ENCODE results near the gene FAM131B. TPM values are rescaled to one million over a fixed set of nuclear protein-coding genes. Genes with fewer than 3 reads are reported as not detected.

Gene FAM131B
- polyA plus RNA-seq, 1 donor from 2014 or later = 0.38 TPM

GRCh38 chr7:143346018-143346417, 16.5 kb downstream of the FAM131B start:
- no peak overlapping the region for H3K4me3 Mint-ChIP-seq
- no peak overlapping the region for H3K27ac Mint-ChIP-seq
- peaks cover 6 to 7% (median 6%) of the 10 kb centered on the region in 3 donors for H3K4me1 Mint-ChIP-seq
- no peaks in the 10 kb centered on the region for H3K36me3 Mint-ChIP-seq
- H3K27me3 Mint-ChIP-seq = peaks cover 16% of the 10 kb centered on the region
- no peaks in the 10 kb centered on the region for H3K9me3 Mint-ChIP-seq

- H3K27ac Mint-ChIP-seq = no peak overlapping the region
- no peaks in the 10 kb centered on the region for H3K36me3 Mint-ChIP-seq
- peaks cover 6 to 7% (median 6%) of the 10 kb centered on the region in 3 donors for H3K4me1 Mint-ChIP-seq
- H3K4me3 Mint-ChIP-seq = peak overlapping the region; percentile 31 to 92 (median 73)
- no peaks in the 10 kb centered on the region for H3K9me3 Mint-ChIP-seq
- peaks cover 16% of the 10 kb centered on the region for H3K27me3 Mint-ChIP-seq
These were observed 17.0 kb downstream of the FAM131B start for GRCh38 chr7:143345428-143345900.

- peaks cover 6 to 7% (median 6%) of the 10 kb centered on the region in 3 donors for H3K4me1 Mint-ChIP-seq
- peaks cover 21% of the 10 kb centered on the region for H3K27me3 Mint-ChIP-seq
- H3K4me3 Mint-ChIP-seq = no peak overlapping the region
- H3K9me3 Mint-ChIP-seq = no peaks in the 10 kb centered on the region
- no peaks in the 10 kb centered on the region for H3K36me3 Mint-ChIP-seq
- H3K27ac Mint-ChIP-seq = no peak overlapping the region
These were observed 18.9 kb downstream of the FAM131B start for GRCh38 chr7:143343596-143343995.

- peaks cover 21% of the 10 kb centered on the region for H3K27me3 Mint-ChIP-seq
- H3K4me3 Mint-ChIP-seq = peak overlapping the region in 1 of 4 donors; percentile 36
- H3K4me1 Mint-ChIP-seq = peaks cover 6 to 11% (median 6%) of the 10 kb centered on the region in 3 donors
- no peak overlapping the region for H3K27ac Mint-ChIP-seq
- H3K9me3 Mint-ChIP-seq = no peaks in the 10 kb centered on the region
- H3K36me3 Mint-ChIP-seq = no peaks in the 10 kb centered on the region
These were observed 20.7 kb downstream of the FAM131B start for GRCh38 chr7:143341842-143342241.

GRCh38 chr7:143337216-143337615, 25.3 kb downstream of the FAM131B start:
- Mint-ChIP-seq H3K36me3 (no peaks in the 10 kb centered on the region), H3K27me3 (peaks cover 13% of the 10 kb centered on the region), H3K4me1 (peaks cover 3 to 6% (median 4%) of the 10 kb centered on the region in 3 donors), H3K27ac (peak overlapping the region in 1 of 3 donors; percentile 39), H3K4me3 (no peak overlapping the region), H3K9me3 (no peaks in the 10 kb centered on the region)

GRCh38 chr7:143334244-143334643, 28.3 kb downstream of the FAM131B start:
- Mint-ChIP-seq H3K36me3 (no peaks in the 10 kb centered on the region), H3K4me1 (peaks cover 3 to 8% (median 5%) of the 10 kb centered on the region in 3 donors), H3K27me3 (peaks cover 7% of the 10 kb centered on the region), H3K9me3 (no peaks in the 10 kb centered on the region), H3K27ac (no peak overlapping the region), H3K4me3 (no peak overlapping the region)

- H3K4me1 Mint-ChIP-seq = peaks cover 13 to 22% (median 13%) of the 10 kb centered on the region in 3 donors
- H3K9me3 Mint-ChIP-seq = no peaks in the 10 kb centered on the region
- H3K27me3 Mint-ChIP-seq = peaks cover 3% of the 10 kb centered on the region
- H3K27ac Mint-ChIP-seq = peak overlapping the region in 1 of 3 donors; percentile 11
- no peak overlapping the region for H3K4me3 Mint-ChIP-seq
- H3K36me3 Mint-ChIP-seq = no peaks in the 10 kb centered on the region
These were observed 31.2 kb downstream of the FAM131B start for GRCh38 chr7:143331179-143331801.

- peaks cover 23 to 36% (median 25%) of the 10 kb centered on the region in 3 donors for H3K4me1 Mint-ChIP-seq
- H3K36me3 Mint-ChIP-seq = no peaks in the 10 kb centered on the region
- no peaks in the 10 kb centered on the region for H3K9me3 Mint-ChIP-seq
- H3K4me3 Mint-ChIP-seq = peak overlapping the region in 1 of 4 donors; percentile 74
- no peak overlapping the region for H3K27ac Mint-ChIP-seq
- peaks cover 3% of the 10 kb centered on the region for H3K27me3 Mint-ChIP-seq
These were observed 32.9 kb downstream of the FAM131B start for GRCh38 chr7:143329471-143330170.

GRCh38 chr7:143327903-143328302, 34.6 kb downstream of the FAM131B start:
- peaks cover 27 to 46% (median 34%) of the 10 kb centered on the region in 3 donors for H3K4me1 Mint-ChIP-seq
- no peaks in the 10 kb centered on the region for H3K9me3 Mint-ChIP-seq
- H3K27me3 Mint-ChIP-seq = peaks cover 3% of the 10 kb centered on the region
- no peaks in the 10 kb centered on the region for H3K36me3 Mint-ChIP-seq
- peak overlapping the region; percentile 1 to 88 (median 75) for H3K4me3 Mint-ChIP-seq
- H3K27ac Mint-ChIP-seq = peak overlapping the region; percentile 3 to 83 (median 65)

GRCh38 chr7:143325240-143325639, 37.3 kb downstream of the FAM131B start:
- H3K36me3 Mint-ChIP-seq = no peaks in the 10 kb centered on the region
- peak overlapping the region; percentile 49 to 82 (median 74) for H3K4me3 Mint-ChIP-seq
- no peaks in the 10 kb centered on the region for H3K9me3 Mint-ChIP-seq
- H3K27me3 Mint-ChIP-seq = no peaks in the 10 kb centered on the region
- peak overlapping the region; percentile 71 to 98 (median 88) for H3K27ac Mint-ChIP-seq
- H3K4me1 Mint-ChIP-seq = peaks cover 27 to 48% (median 36%) of the 10 kb centered on the region in 3 donors

- Mint-ChIP-seq H3K4me1 (peaks cover 27 to 45% (median 33%) of the 10 kb centered on the region in 3 donors), H3K4me3 (peak overlapping the region in 1 of 4 donors; percentile 33), H3K27ac (no peak overlapping the region), H3K9me3 (no peaks in the 10 kb centered on the region), H3K27me3 (no peaks in the 10 kb centered on the region), H3K36me3 (no peaks in the 10 kb centered on the region)
These were observed 38.9 kb downstream of the FAM131B start for GRCh38 chr7:143323653-143324052.

- Mint-ChIP-seq H3K27me3 (no peaks in the 10 kb centered on the region), H3K4me1 (peaks cover 25 to 38% (median 28%) of the 10 kb centered on the region in 3 donors), H3K27ac (peak overlapping the region in 1 of 3 donors; percentile 82), H3K36me3 (no peaks in the 10 kb centered on the region), H3K4me3 (no peak overlapping the region), H3K9me3 (no peaks in the 10 kb centered on the region)
These were observed 39.5 kb downstream of the FAM131B start for GRCh38 chr7:143322760-143323633.

- Mint-ChIP-seq H3K36me3 (no peaks in the 10 kb centered on the region), H3K27ac (no peak overlapping the region), H3K4me3 (no peak overlapping the region)
These were observed 40.8 kb downstream of the FAM131B start for GRCh38 chr7:143321734-143322133.

GRCh38 chr7:143321242-143321641, 41.3 kb downstream of the FAM131B start:
- Mint-ChIP-seq H3K36me3 (no peaks in the 10 kb centered on the region), H3K27me3 (no peaks in the 10 kb centered on the region), H3K27ac (no peak overlapping the region), H3K9me3 (no peaks in the 10 kb centered on the region), H3K4me1 (peaks cover 17 to 27% (median 24%) of the 10 kb centered on the region in 3 donors), H3K4me3 (peak overlapping the region in 1 of 4 donors; percentile 68)

More at GRCh38 chr7:143321734-143322133, 40.8 kb downstream of the FAM131B start:
- Mint-ChIP-seq H3K4me1 (peaks cover 21 to 30% (median 25%) of the 10 kb centered on the region in 3 donors), H3K27me3 (no peaks in the 10 kb centered on the region), H3K9me3 (no peaks in the 10 kb centered on the region)
